LNCAP (cell line): ENCODE results near the gene KIAA0040.

Experiments used
- CTCF ChIP-seq: fragments of 450-650 bp; IDR thresholded peaks from 2 replicates; pipeline ENCODE4 v1.5.1; 2017; ENCODE audit warnings: mild to moderate bottlenecking

The KIAA0040 gene

DNA sequence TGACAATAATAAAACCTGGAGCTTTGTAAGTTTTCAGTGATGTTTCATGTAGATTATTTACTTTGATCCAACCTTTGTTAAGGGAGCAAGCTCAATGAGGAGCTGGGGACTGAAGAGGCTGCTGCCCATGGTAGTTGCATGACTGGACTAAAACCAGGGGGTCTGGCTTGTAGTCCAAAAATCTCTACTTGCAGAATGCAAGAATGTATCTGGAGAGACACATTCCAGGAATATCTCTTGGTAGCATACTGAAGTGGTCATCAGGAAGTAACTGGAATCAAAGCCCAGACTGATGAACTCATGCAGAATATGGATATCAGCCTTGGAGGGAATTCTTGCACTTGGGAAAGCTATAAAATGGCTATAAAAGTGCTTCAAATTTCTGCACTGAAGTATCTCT lies 5.8 kb upstream of the KIAA0040 start:
- TF ChIP-seq CTCF = no peak

DNA sequence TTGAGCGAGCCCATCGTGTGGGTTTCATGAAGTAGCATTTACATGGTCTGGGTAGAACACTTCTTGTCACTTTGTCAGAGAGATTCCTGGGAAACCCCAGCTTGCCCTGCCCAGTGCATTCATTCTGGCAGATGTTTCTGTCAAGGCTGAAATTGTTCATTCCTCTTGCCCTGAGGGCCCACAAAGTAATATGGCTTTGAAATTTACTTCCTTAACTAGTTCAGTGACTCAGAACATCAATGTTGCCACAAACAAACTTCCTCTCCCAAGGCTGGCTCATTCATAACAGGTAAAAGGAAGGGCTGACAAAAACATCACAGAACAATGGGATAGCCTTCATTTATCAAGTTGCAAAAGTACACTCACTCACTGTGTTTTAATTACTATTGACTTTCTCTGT lies 5.0 kb upstream of the KIAA0040 start:
- TF ChIP-seq CTCF = no peak

- no peak for TF ChIP-seq CTCF
Measured at GRCh38 chr1:175195798-175196197, 3.2 kb upstream of the KIAA0040 start.

- TF ChIP-seq CTCF = no peak
Measured at GRCh38 chr1:175195281-175195680, 2.7 kb upstream of the KIAA0040 start.

DNA sequence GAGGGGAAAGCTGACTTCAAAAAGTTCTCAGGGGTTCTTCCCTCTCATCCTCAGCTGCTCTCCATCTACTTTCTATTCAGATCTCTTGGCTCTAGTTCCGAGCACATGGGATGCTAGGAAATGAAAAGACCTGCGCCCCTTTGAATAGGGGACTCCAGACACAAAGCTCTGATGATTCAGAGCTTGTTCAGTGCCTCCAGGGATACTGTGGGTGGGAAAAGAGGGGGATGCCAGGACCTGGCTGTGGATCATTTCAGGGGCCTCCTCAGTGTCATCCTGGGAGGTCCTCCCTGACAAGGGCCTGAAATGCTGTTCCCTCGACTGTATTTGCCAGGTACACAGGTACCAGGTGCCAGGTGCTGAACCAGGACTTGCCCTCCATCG lies 943 bp upstream of the KIAA0040 start:
- no peak for TF ChIP-seq CTCF

DNA sequence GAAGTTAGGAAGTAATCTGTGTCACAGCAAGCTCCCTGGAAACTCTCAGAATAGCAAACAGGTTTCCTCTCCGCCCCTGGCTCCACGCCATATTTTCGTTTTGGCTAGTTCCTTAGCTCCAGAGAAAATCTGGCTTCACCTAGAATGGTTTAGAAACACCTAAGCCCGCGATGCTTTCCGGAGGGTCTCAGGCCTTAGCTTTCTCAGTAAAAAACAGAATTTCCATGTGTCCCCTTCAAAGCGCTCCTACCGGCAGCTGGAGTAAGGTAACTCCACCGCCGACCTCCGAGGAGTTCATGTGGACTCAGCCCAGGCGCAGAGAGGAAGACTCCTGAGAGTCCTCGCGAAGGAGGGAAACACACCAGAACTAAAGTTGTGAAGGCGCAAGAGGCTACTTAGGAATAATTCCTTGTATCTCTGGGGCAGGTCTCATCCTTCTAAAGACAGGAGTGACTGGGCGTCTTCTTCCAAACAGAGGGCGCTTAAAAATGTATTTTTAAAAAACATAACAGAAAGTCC lies 406 bp downstream of the KIAA0040 start:
- no peak for TF ChIP-seq CTCF

- no peak for TF ChIP-seq CTCF
Measured at GRCh38 chr1:175191659-175192058, 917 bp downstream of the KIAA0040 start.

GRCh38 chr1:175188936-175189335 lies 3.6 kb downstream of the KIAA0040 start:
- no peak for TF ChIP-seq CTCF
